ENCODE results near the gene PCDHGA8. TPM values are rescaled to one million over a fixed set of nuclear protein-coding genes. Genes with fewer than 3 reads are reported as not detected.
A peak's percentile ranks its signal among the peaks of the same experiment; 100 is the strongest.
"Not testable (repeated sequence)": the region's sequence is repeated elsewhere in the genome, so short reads cannot be mapped to it uniquely, and the experiment has no call there.

PCDHGA8 gene
- total RNA-seq, 1 donor from 2014 or later = 0.02 TPM

GRCh38 chr5:141420855-141421488 is 28.5 kb downstream of the PCDHGA8 start, which contains the start of gene PCDHGA11:
Gene PCDHGA11 (plus strand): TSS chr5:141421051. CDS start chr5:141421228, 177 bp downstream.
- peaks cover 5% of the 10 kb centered on the region for H3K36me3 Mint-ChIP-seq (ENCODE audit: low read depth)
- peaks cover 31% of the 10 kb centered on the region for H3K9me3 Mint-ChIP-seq
- H3K4me1 Mint-ChIP-seq = peaks cover 18% of the 10 kb centered on the region
- peak within 1 kb of the TSS; percentile 30 for H3K27ac Mint-ChIP-seq
- peak within 1 kb of the TSS; percentile 84 for H3K4me3 Mint-ChIP-seq
- peak; percentile 85 for DNase-seq
- H3K27me3 Mint-ChIP-seq = peaks cover 53% of the 10 kb centered on the region
- intact Hi-C loops (cut with micrococcal nuclease) = loop anchor here (2.0 to 5.0 kb wide), 3 partner anchors 56 to 104 kb away; partner anchors contain the start of gene PCDHGC3

GRCh38 chr5:141421489-141421855 is 29.0 kb downstream of the PCDHGA8 start:
- Mint-ChIP-seq H3K4me1 (peaks cover 18% of the 10 kb centered on the region), H3K4me3 (peak overlapping the region; percentile 84), H3K36me3 (ENCODE audit: low read depth) (peaks cover 5% of the 10 kb centered on the region), H3K9me3 (peaks cover 31% of the 10 kb centered on the region), H3K27me3 (peaks cover 49% of the 10 kb centered on the region), H3K27ac (no peak overlapping the region)
- DNase-seq = no peak
- intact Hi-C loops (cut with micrococcal nuclease) = loop anchor here (2.0 to 5.0 kb wide), 3 partner anchors 56 to 103 kb away; partner anchors contain the start of gene PCDHGC3

GRCh38 chr5:141422742-141423291 is 30.4 kb downstream of the PCDHGA8 start:
- intact Hi-C loops (cut with micrococcal nuclease) = loop anchor here (5.0 kb wide), 1 partner anchor 54 kb away; the partner anchor contains the start of gene PCDHGC3
- Mint-ChIP-seq H3K36me3 (ENCODE audit: low read depth) (peaks cover 4% of the 10 kb centered on the region), H3K27ac (no peak overlapping the region), H3K4me1 (peaks cover 18% of the 10 kb centered on the region), H3K9me3 (peaks cover 30% of the 10 kb centered on the region), H3K27me3 (peaks cover 47% of the 10 kb centered on the region), H3K4me3 (no peak overlapping the region)
- peak; percentile 46 for DNase-seq

GRCh38 chr5:141427783-141428426 is 35.5 kb downstream of the PCDHGA8 start:
- intact Hi-C loops (cut with micrococcal nuclease) = no loop called here
- no peak overlapping the region for H3K4me3 Mint-ChIP-seq
- no peak overlapping the region for H3K27ac Mint-ChIP-seq
- H3K9me3 Mint-ChIP-seq = peaks cover 9% of the 10 kb centered on the region
- peaks cover 3% of the 10 kb centered on the region for H3K4me1 Mint-ChIP-seq
- H3K36me3 Mint-ChIP-seq (ENCODE audit: low read depth) = peaks cover 4% of the 10 kb centered on the region
- no peak for DNase-seq
- H3K27me3 Mint-ChIP-seq = peaks cover 32% of the 10 kb centered on the region

- intact Hi-C loops (cut with micrococcal nuclease) = no loop called here
- peaks cover 3% of the 10 kb centered on the region for H3K4me1 Mint-ChIP-seq
- peaks cover 9% of the 10 kb centered on the region for H3K9me3 Mint-ChIP-seq
- peaks cover 22% of the 10 kb centered on the region for H3K27me3 Mint-ChIP-seq
- peak within 1 kb of the TSS; percentile 69 for H3K27ac Mint-ChIP-seq
- peak within 1 kb of the TSS; percentile 78 for H3K4me3 Mint-ChIP-seq
- peaks cover 4% of the 10 kb centered on the region for H3K36me3 Mint-ChIP-seq (ENCODE audit: low read depth)
- DNase-seq = peak; percentile 72
These were observed 38.1 kb downstream of the PCDHGA8 start, which contains the start of gene PCDHGA12 for GRCh38 chr5:141430332-141431113. Gene PCDHGA12 (plus strand): TSS chr5:141430507. CDS start chr5:141430760, 253 bp downstream.

GRCh38 chr5:141431286-141431685 is 38.9 kb downstream of the PCDHGA8 start:
- H3K4me1 Mint-ChIP-seq = peaks cover 3% of the 10 kb centered on the region
- peak overlapping the region; percentile 78 for H3K4me3 Mint-ChIP-seq
- peak; percentile 62 for DNase-seq
- H3K36me3 Mint-ChIP-seq (ENCODE audit: low read depth) = peaks cover 4% of the 10 kb centered on the region
- H3K27ac Mint-ChIP-seq = no peak overlapping the region
- intact Hi-C loops (cut with micrococcal nuclease) = no loop called here
- peaks cover 9% of the 10 kb centered on the region for H3K9me3 Mint-ChIP-seq
- H3K27me3 Mint-ChIP-seq = peaks cover 24% of the 10 kb centered on the region

GRCh38 chr5:141432308-141432707 is 39.9 kb downstream of the PCDHGA8 start:
- H3K9me3 Mint-ChIP-seq; intact Hi-C loops (cut with micrococcal nuclease); H3K27ac Mint-ChIP-seq; H3K36me3 Mint-ChIP-seq (ENCODE audit: low read depth); H3K4me1 Mint-ChIP-seq; DNase-seq: not testable (repeated sequence)
- Mint-ChIP-seq H3K4me3 (peak overlapping the region; percentile 51), H3K27me3 (peaks cover 26% of the 10 kb centered on the region)

- H3K27ac Mint-ChIP-seq; DNase-seq; H3K9me3 Mint-ChIP-seq; H3K4me1 Mint-ChIP-seq; H3K4me3 Mint-ChIP-seq; H3K36me3 Mint-ChIP-seq (ENCODE audit: low read depth); intact Hi-C loops (cut with micrococcal nuclease): not testable (repeated sequence)
- peaks cover 27% of the 10 kb centered on the region for H3K27me3 Mint-ChIP-seq
These were observed 40.3 kb downstream of the PCDHGA8 start for GRCh38 chr5:141432726-141433125.

- intact Hi-C loops (cut with micrococcal nuclease) = no loop called here
- no peak overlapping the region for H3K27ac Mint-ChIP-seq
- peaks cover 9% of the 10 kb centered on the region for H3K9me3 Mint-ChIP-seq
- H3K27me3 Mint-ChIP-seq = peaks cover 27% of the 10 kb centered on the region
- H3K4me3 Mint-ChIP-seq = no peak overlapping the region
- no peak for DNase-seq
- peaks cover 4% of the 10 kb centered on the region for H3K36me3 Mint-ChIP-seq (ENCODE audit: low read depth)
- H3K4me1 Mint-ChIP-seq = peaks cover 3% of the 10 kb centered on the region
These were observed 41.6 kb downstream of the PCDHGA8 start for GRCh38 chr5:141434006-141434405.

- intact Hi-C loops (cut with micrococcal nuclease) = no loop called here
- peaks cover 9% of the 10 kb centered on the region for H3K27me3 Mint-ChIP-seq
- H3K4me3 Mint-ChIP-seq = no peak overlapping the region
- DNase-seq = no peak
- H3K4me1 Mint-ChIP-seq = no peaks in the 10 kb centered on the region
- H3K27ac Mint-ChIP-seq = no peak overlapping the region
- H3K36me3 Mint-ChIP-seq (ENCODE audit: low read depth) = no peaks in the 10 kb centered on the region
- H3K9me3 Mint-ChIP-seq = peaks cover 2% of the 10 kb centered on the region
These were observed 44.8 kb downstream of the PCDHGA8 start for GRCh38 chr5:141437221-141437620.

GRCh38 chr5:141439411-141440141 is 47.1 kb downstream of the PCDHGA8 start:
- Mint-ChIP-seq H3K36me3 (ENCODE audit: low read depth) (no peaks in the 10 kb centered on the region), H3K4me3 (no peak overlapping the region), H3K9me3 (peaks cover 4% of the 10 kb centered on the region), H3K27me3 (peaks cover 5% of the 10 kb centered on the region), H3K4me1 (no peaks in the 10 kb centered on the region), H3K27ac (no peak overlapping the region)
- intact Hi-C loops (cut with micrococcal nuclease) = no loop called here
- DNase-seq = no peak

- intact Hi-C loops (cut with micrococcal nuclease) = no loop called here
- no peaks in the 10 kb centered on the region for H3K36me3 Mint-ChIP-seq (ENCODE audit: low read depth)
- no peak overlapping the region for H3K27ac Mint-ChIP-seq
- no peak overlapping the region for H3K4me3 Mint-ChIP-seq
- H3K27me3 Mint-ChIP-seq = peaks cover 8% of the 10 kb centered on the region
- H3K4me1 Mint-ChIP-seq = no peaks in the 10 kb centered on the region
- no peak for DNase-seq
- H3K9me3 Mint-ChIP-seq = peaks cover 6% of the 10 kb centered on the region
These were observed 47.9 kb downstream of the PCDHGA8 start for GRCh38 chr5:141440341-141440740.

- Mint-ChIP-seq H3K36me3 (ENCODE audit: low read depth) (no peaks in the 10 kb centered on the region), H3K27me3 (peaks cover 9% of the 10 kb centered on the region), H3K27ac (no peak overlapping the region), H3K4me1 (no peaks in the 10 kb centered on the region), H3K9me3 (peaks cover 6% of the 10 kb centered on the region), H3K4me3 (no peak overlapping the region)
- intact Hi-C loops (cut with micrococcal nuclease) = no loop called here
- no peak for DNase-seq
These were observed 49.2 kb downstream of the PCDHGA8 start for GRCh38 chr5:141441571-141442170.
